DMS153 treated with DMSO at 0.1 percent for 48 hours (cell line): Measurements from ENCODE around the gene CLIP1.
"Not testable (repeated sequence)": the region's sequence is repeated elsewhere in the genome, so short reads cannot be mapped to it uniquely, and the experiment has no call there.

ENCODE experiments used
- DNase-seq: peaks from one replicate; lab custom pipeline; 2025; ENCODE audit not compliant: unreplicated experiment; lab: John Stamatoyannopoulos, UW

CLIP1 gene

GRCh38 chr12:122421821-122422729, at the start of gene CLIP1:
CLIP1 (minus strand) TSS chr12:122422669; CDS start chr12:122380452, 42,217 bp downstream.
- DNase-seq = peak; percentile 56

- peak; percentile 41 for DNase-seq
These were observed 49.1 kb upstream of the CLIP1 start for GRCh38 chr12:122471324-122472226.

DNA sequence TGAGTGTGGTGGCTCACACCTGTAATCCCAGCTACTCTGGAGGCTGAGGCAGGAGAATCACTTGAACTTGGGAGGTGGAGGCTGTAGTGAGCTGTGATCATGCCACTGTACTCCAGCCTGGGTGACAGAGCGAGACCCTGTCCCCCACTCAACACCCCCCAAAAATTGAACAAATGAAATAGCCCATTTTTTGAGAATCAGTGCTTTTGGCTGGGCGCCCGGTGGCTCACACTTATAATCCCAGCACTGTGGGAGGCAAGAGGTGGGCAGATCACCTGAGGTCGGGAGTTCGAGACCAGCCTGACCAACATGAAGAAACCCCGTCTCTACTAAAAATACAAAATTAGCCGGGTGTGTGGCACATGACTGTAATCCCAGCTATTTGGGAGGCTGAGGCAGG, 48.1 kb upstream of the CLIP1 start:
- DNase-seq = not testable (repeated sequence)

- DNase-seq = not testable (repeated sequence)
These were observed 47.4 kb upstream of the CLIP1 start for GRCh38 chr12:122469856-122470255.

DNA sequence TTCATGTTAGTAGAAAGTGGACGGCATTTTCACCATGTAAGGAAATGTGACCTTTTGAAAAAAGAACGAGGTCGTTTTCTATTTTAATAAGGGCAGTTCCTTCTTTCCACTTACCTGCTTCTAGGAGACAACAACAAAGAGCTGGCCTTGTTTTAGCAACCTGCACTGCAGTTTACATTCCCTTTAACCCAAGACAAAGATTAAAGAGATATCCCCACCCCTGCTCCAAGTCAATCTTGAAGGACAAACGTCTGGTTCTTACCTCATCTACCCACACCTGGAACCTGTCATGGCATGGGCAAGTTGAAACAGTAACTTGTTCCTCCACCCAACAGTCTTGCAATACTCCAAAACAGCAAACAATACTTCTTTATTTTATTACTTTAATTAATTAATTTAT, 45.5 kb upstream of the CLIP1 start:
- no peak for DNase-seq

GRCh38 chr12:122464317-122465042, 42.0 kb upstream of the CLIP1 start:
- DNase-seq = not testable (repeated sequence)

- no peak for DNase-seq
These were observed 38.2 kb upstream of the CLIP1 start for GRCh38 chr12:122460641-122461040.

GRCh38 chr12:122460061-122460460, 37.6 kb upstream of the CLIP1 start:
- DNase-seq = no peak

- no peak for DNase-seq
These were observed 36.7 kb upstream of the CLIP1 start for GRCh38 chr12:122459211-122459610.

DNA sequence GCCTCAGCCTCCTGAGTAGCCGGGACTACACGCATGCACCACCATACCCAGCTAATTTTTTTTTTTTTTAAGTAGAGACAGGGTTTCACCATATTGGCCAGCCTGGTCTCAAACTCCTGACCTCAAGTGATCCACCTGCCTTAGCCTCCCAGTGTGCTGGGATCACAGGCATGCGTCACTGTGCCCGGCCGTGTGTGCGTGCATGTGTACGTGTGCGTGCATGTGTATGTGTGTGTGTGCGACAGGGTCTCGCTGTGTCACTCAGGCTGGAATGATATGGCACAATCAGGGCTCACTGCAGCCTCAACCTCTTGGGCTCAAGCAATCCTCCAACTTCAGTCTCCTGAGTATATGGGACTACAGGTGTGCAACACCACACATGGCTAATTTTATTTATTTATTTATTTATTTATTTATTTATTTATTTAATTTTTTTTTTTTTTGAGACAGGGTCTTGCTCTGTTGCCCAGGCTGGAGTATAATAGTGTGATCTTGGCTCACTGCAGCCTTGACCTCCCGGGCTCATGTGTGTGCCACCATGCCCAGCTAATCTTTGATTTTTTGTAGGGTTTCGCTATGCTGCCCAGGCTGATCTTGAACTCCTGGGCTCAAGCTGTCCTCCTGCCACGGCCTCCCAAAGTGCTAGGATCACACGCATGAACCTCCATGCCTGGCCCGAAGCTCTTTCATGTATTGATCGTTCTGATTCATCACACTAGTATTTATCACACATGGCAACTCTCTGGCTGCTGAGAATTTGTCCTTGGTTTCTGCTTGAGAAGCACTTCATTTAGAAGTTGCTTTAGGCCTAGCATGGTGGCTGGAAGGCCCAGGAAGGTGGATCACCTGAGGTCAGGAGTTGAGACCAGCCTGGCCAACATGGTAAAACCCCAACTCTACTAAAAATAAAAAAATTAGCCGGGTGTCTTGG, 35.9 kb upstream of the CLIP1 start:
- no peak for DNase-seq

GRCh38 chr12:122457627-122458026, 35.2 kb upstream of the CLIP1 start:
- DNase-seq = no peak

DNA sequence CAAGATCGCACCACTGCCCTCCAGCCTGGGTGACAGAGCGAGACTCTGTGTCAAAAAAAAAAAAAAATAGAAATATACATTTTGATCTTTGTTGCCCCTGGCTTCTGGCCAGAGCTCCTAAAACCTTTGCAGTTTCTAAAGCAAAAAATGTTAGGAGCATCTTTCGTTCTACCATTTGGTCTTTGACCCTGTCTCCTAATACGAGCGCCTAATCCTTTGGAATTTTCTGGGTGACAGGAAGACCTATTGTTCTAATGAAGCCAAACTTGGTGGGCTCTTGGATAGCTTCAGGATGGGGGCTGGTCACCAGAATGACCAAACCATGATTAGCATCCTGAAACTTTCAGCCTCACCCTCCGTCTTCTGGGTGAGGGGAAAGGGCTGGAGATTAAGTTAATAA, 32.3 kb upstream of the CLIP1 start:
- no peak for DNase-seq

GRCh38 chr12:122454250-122454721, 31.8 kb upstream of the CLIP1 start:
- no peak for DNase-seq

GRCh38 chr12:122452701-122453285, 30.3 kb upstream of the CLIP1 start:
- DNase-seq = no peak

GRCh38 chr12:122449317-122449716, 26.8 kb upstream of the CLIP1 start:
- DNase-seq = no peak

DNA sequence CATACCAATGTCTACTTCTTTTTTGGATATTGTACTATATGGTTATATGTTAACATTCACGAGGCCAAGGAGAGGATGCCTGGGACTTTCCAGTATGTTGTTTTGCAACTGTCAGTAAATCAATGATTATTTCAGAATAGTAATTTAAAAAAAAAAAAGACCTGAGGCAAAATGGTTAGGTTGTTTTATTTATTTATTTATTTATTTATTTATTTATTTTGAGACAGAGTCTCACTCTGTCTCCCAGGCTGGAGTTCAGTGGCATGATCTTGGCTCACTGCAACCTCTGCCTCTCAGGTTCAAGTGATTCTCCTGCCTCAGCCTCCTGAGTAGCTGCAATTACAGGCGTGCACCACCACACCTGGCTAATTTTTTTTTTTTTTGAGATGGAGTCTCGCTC, 25.4 kb upstream of the CLIP1 start:
- DNase-seq = not testable (repeated sequence)

GRCh38 chr12:122446390-122446789, 23.9 kb upstream of the CLIP1 start:
- not testable (repeated sequence) for DNase-seq

GRCh38 chr12:122444071-122444470, 21.6 kb upstream of the CLIP1 start:
- not testable (repeated sequence) for DNase-seq

GRCh38 chr12:122438822-122439221, 16.4 kb upstream of the CLIP1 start:
- DNase-seq = not testable (repeated sequence)
